ENCODE data around the gene CCR3. TPM values are rescaled to one million over a fixed set of nuclear protein-coding genes. Genes with fewer than 3 reads are reported as not detected.

Gene CCR3
- total RNA-seq, 1 donor: not detected

DNA sequence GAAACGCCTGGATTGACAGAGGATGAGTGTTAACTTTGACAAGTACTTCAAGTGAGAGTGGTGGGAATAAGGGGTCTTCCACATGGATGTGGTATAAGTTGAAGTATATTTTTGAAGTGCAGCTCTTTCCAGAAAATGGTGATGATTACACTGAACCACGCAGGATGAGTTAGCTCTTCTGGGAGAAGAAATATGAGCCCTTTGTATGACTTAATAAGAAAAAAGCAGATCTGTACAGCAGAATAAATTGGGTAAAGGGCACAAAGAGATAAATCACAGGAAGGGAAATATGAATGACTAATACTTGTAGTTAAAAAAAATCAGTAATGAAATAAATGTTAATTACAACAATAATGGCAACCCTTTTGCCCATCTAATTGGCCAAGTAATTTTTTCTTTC lies 1.3 kb downstream of the CCR3 start:
- no peak for TF ChIP-seq CTCF (IDR thresholded peaks at IDR 0.05; ENCODE audit: insufficient read depth, low read length)
- no peak overlapping the region for H3K4me3 ChIP-seq (ENCODE audit: low read depth, low read length)
- DNase-seq (ENCODE audit: low read depth): no peak

DNA sequence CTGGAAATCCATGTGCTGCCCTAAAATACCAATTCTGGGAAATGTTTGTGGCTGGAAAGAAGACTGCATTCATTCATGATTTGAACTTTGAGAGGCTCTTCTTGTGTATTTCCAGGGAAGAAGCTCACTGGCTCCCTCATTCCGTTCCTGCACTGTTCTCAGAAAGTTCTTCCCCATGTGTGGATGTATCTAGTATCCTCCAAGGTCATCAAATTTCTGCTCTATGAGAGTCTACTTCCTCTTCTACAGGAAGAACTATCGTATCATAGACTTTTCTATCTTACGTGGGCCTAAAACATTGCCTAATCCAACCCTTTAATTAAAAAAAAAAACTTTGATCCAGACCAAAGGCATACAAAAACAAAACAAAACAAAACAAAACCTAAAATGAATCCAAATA lies 2.9 kb downstream of the CCR3 start:
- TF ChIP-seq CTCF (IDR thresholded peaks at IDR 0.05; ENCODE audit: insufficient read depth, low read length): no peak
- no peak overlapping the region for H3K4me3 ChIP-seq (ENCODE audit: low read depth, low read length)
- no peak for DNase-seq (ENCODE audit: low read depth)

GRCh38 chr3:46252980-46253379 lies 10.7 kb downstream of the CCR3 start:
- no peak for TF ChIP-seq CTCF (IDR thresholded peaks at IDR 0.05; ENCODE audit: insufficient read depth, low read length)
- no peak overlapping the region for H3K4me3 ChIP-seq (ENCODE audit: low read depth, low read length)
- no peak for DNase-seq (ENCODE audit: low read depth)

- no peak overlapping the region for H3K4me3 ChIP-seq (ENCODE audit: low read depth, low read length)
- TF ChIP-seq CTCF (IDR thresholded peaks at IDR 0.05; ENCODE audit: insufficient read depth, low read length): no peak
- DNase-seq (ENCODE audit: low read depth): no peak
Measured at GRCh38 chr3:46258525-46258924, 16.3 kb downstream of the CCR3 start.

GRCh38 chr3:46261926-46262594 lies 19.8 kb downstream of the CCR3 start:
- DNase-seq (ENCODE audit: low read depth): peak; percentile 12
- no peak overlapping the region for H3K4me3 ChIP-seq (ENCODE audit: low read depth, low read length)
- no peak for TF ChIP-seq CTCF (IDR thresholded peaks at IDR 0.05; ENCODE audit: insufficient read depth, low read length)

- no peak overlapping the region for H3K4me3 ChIP-seq (ENCODE audit: low read depth, low read length)
- TF ChIP-seq CTCF (IDR thresholded peaks at IDR 0.05; ENCODE audit: insufficient read depth, low read length): no peak
- no peak for DNase-seq (ENCODE audit: low read depth)
Measured at GRCh38 chr3:46264002-46264401, 21.7 kb downstream of the CCR3 start.

DNA sequence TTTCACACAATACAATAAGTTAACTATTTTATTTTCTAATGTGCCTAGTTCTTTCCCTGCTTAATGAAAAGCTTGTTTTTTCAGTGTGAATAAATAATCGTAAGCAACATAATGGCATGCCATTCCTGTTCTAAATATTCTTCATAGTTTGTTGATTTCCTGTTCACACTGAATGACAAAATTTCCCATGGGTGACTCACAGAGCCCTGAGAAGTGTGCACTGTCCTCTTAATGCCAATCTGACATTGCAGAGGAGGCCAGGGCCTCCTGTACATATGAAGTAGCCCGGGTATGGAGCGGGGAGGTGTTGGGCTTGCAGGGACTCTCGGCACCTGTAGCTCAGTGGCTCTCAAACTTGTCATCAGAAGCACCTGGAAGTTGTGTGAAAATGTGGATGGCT lies 24.3 kb downstream of the CCR3 start:
- no peak overlapping the region for H3K4me3 ChIP-seq (ENCODE audit: low read depth, low read length)
- TF ChIP-seq CTCF (IDR thresholded peaks at IDR 0.05; ENCODE audit: insufficient read depth, low read length): no peak
- no peak for DNase-seq (ENCODE audit: low read depth)
